Naive thymus-derived CD4-positive, alpha-beta T cell (primary cell): ENCODE measurements around the gene CTNNA3. TPM values are rescaled to one million over a fixed set of nuclear protein-coding genes. Genes with fewer than 3 reads are reported as not detected.

Experiments
- ATAC-seq: fragments of 150-1000 bp; cut with Tn5 transposase; 2 replicates; pipeline ENCODE4 v1.10.0; 2021; ENCODE audit warnings: mild to moderate bottlenecking, moderate library complexity
- CTCF ChIA-PET: fragments of 350-600 bp; sonication (Branson Sonifier 250); formaldehyde crosslinking; loops from one replicate; lab custom pipeline; 2021; ENCODE audit warnings: antibody characterized with exemption; lab: Charles Lee
- POLR2A ChIA-PET: fragments of 350-600 bp; sonication (Branson Sonifier 250); formaldehyde crosslinking; loops from one replicate; lab custom pipeline; 2021; ENCODE audit warnings: antibody characterized with exemption, inconsistent platforms; lab: Charles Lee
- DNase-seq, 9 donors: peaks; one replicate each; pipeline versions ENCODE4 v3.0.0 to v3.0.0-alpha.2; 2020 to 2022; ENCODE audit warnings: mixed read lengths in 1 of 9
- H3K27ac ChIP-seq: one replicate; pipeline ENCODE4 v1.7.0; 2013; ENCODE audit warnings: mild to moderate bottlenecking, low read depth, low read length, moderate library complexity
- H3K27me3 ChIP-seq, 2 donors: one replicate each; pipeline ENCODE4 v1.7.0; 2013; ENCODE audit warnings: low read length in 2 of 2, mild to moderate bottlenecking in 2 of 2, moderate library complexity in 2 of 2; ENCODE audit not compliant: control insufficient read depth in 2 of 2, insufficient read depth in 2 of 2
- H3K36me3 ChIP-seq, 3 experiments: 1 replicate in 2 of 3; 2 replicates in 1 of 3; pipeline ENCODE4 v1.7.0; 2013; ENCODE audit warnings: low read length in 3 of 3, mild to moderate bottlenecking in 3 of 3, moderate library complexity in 1 of 3; ENCODE audit not compliant: insufficient read depth in 3 of 3, control insufficient read depth in 2 of 3
- H3K4me1 ChIP-seq, 2 donors: one replicate each; pipeline ENCODE4 v1.7.0; 2013; ENCODE audit warnings: low read length in 2 of 2, mild to moderate bottlenecking in 2 of 2, moderate library complexity in 1 of 2; ENCODE audit not compliant: control insufficient read depth in 2 of 2, insufficient read depth in 2 of 2
- H3K4me3 ChIP-seq: 2 replicates; pipeline ENCODE4 v1.7.0; 2013; ENCODE audit warnings: mild to moderate bottlenecking, low read length
- H3K9me3 ChIP-seq, 3 experiments: 1 replicate in 2 of 3; 2 replicates in 1 of 3; pipeline ENCODE4 v1.7.0; 2013; ENCODE audit warnings: low read length in 3 of 3; ENCODE audit not compliant: control insufficient read depth in 2 of 3
- H3K27ac Mint-ChIP-seq, 9 donors: one replicate each; pipeline ENCODE4 v1.8.0; 2020 to 2022; ENCODE audit warnings: mixed read lengths in 9 of 9, mild to moderate bottlenecking in 8 of 9, moderate library complexity in 5 of 9, inconsistent platforms in 2 of 9
- H3K27me3 Mint-ChIP-seq, 5 donors: one replicate each; pipeline ENCODE4 v1.8.0; 2021 to 2022; ENCODE audit warnings: mixed read lengths in 5 of 5, mild to moderate bottlenecking in 1 of 5
- H3K36me3 Mint-ChIP-seq, 5 donors: one replicate each; pipeline ENCODE4 v1.8.0; 2020 to 2022; ENCODE audit warnings: mixed read lengths in 5 of 5, mild to moderate bottlenecking in 3 of 5, inconsistent platforms in 1 of 5
- H3K4me1 Mint-ChIP-seq, 7 donors: one replicate each; pipeline ENCODE4 v1.8.0; 2020 to 2022; ENCODE audit warnings: mixed read lengths in 7 of 7, mild to moderate bottlenecking in 3 of 7, inconsistent platforms in 1 of 7
- H3K4me3 Mint-ChIP-seq, 10 donors: one replicate each; pipeline ENCODE4 v1.8.0; 2020 to 2022; ENCODE audit warnings: mild to moderate bottlenecking in 10 of 10, mixed read lengths in 10 of 10, moderate library complexity in 6 of 10, inconsistent platforms in 2 of 10
- H3K9me3 Mint-ChIP-seq, 11 donors: one replicate each; pipeline ENCODE4 v1.8.0; 2020 to 2022; ENCODE audit warnings: mixed read lengths in 11 of 11, mild to moderate bottlenecking in 4 of 11, inconsistent platforms in 1 of 11, moderate library complexity in 1 of 11
- intact Hi-C, 2 donors: fragments of 100-400 bp; cut with micrococcal nuclease; formaldehyde crosslinking; loops; one replicate each; pipeline ENCODE4 v1.15.1; 2023
- polyA plus RNA-seq, 2 donors: library from polyadenylated mRNA; unstranded; fragments of 300-500 nt; fragmentation: Illumina TruSeq; gene quantifications; one replicate each; pipeline ENCODE4 v1.2.3, GENCODE V29; 2021
- total RNA-seq, 6 experiments: library from RNA in 5 of 6; stranded (reverse) in 5 of 6; gene quantifications; 1 replicate in 5 of 6; 2 replicates in 1 of 6; pipeline ENCODE4 v1.2.3 and lab custom pipeline; 2021 to 2026

Gene CTNNA3
- total and polyA plus RNA-seq, 7 experiments from 2014 or later = 0.43 to 0.84 (median 0.71) TPM; not detected in 2

DNA sequence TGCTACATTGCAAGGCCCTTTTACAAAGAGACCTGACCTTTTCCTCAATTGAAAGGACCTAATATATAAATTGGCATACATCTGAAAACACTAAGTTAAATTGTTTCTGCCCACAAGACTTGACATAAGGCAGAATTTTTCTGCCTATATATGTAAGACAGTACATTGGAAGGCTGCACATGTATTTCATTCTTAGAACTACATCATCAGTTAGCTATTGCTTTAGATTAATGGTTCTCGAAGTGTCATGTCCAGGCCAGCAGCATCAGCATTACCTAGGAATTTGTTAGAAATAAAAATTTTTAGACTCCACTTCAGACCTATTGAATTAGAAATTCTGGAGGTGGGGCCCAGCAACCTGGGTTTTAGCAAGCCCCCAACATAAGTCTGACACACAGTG, 396.2 kb downstream of the CTNNA3 start:
- peaks cover 0 to 29% (median 5%) of the 10 kb centered on the region in 11 donors for H3K9me3 Mint-ChIP-seq
- ChIA-PET POLR2A (no interaction called here), CTCF (no interaction called here)
- Histone ChIP-seq H3K27ac (no peak overlapping the region), H3K9me3 (no peaks in the 10 kb centered on the region), H3K27me3 (no peaks in the 10 kb centered on the region), H3K4me3 (no peak overlapping the region), H3K36me3 (no peaks in the 10 kb centered on the region), H3K4me1 (no peaks in the 10 kb centered on the region)
- H3K4me3 Mint-ChIP-seq = no peak overlapping the region
- H3K4me1 Mint-ChIP-seq = no peaks in the 10 kb centered on the region
- H3K27ac Mint-ChIP-seq = no peak overlapping the region
- intact Hi-C loops = loop anchor here in 1 of 2 donors (10.0 kb wide), 2 partner anchors 225 to 485 kb away; no protein-coding TSS in a partner anchor
- no peaks in the 10 kb centered on the region for H3K36me3 Mint-ChIP-seq
- H3K27me3 Mint-ChIP-seq = peaks cover 0 to 4% (median 0%) of the 10 kb centered on the region in 5 donors
- ATAC-seq (no peak), DNase-seq (no peak)

- peaks cover 0 to 4% (median 0%) of the 10 kb centered on the region in 5 donors for H3K27me3 Mint-ChIP-seq
- Histone ChIP-seq H3K4me3 (no peak overlapping the region), H3K27me3 (no peaks in the 10 kb centered on the region), H3K9me3 (no peaks in the 10 kb centered on the region), H3K36me3 (no peaks in the 10 kb centered on the region), H3K4me1 (no peaks in the 10 kb centered on the region), H3K27ac (no peak overlapping the region)
- ChIA-PET POLR2A (no interaction called here), CTCF (no interaction called here)
- no peak overlapping the region for H3K4me3 Mint-ChIP-seq
- H3K27ac Mint-ChIP-seq = no peak overlapping the region
- intact Hi-C loops = no loop called here
- H3K9me3 Mint-ChIP-seq = peaks cover 0 to 29% (median 4%) of the 10 kb centered on the region in 11 donors
- H3K36me3 Mint-ChIP-seq = no peaks in the 10 kb centered on the region
- H3K4me1 Mint-ChIP-seq = no peaks in the 10 kb centered on the region
- ATAC-seq = no peak
- no peak for DNase-seq
Observed at GRCh38 chr10:67297637-67298181, 398.3 kb downstream of the CTNNA3 start.

DNA sequence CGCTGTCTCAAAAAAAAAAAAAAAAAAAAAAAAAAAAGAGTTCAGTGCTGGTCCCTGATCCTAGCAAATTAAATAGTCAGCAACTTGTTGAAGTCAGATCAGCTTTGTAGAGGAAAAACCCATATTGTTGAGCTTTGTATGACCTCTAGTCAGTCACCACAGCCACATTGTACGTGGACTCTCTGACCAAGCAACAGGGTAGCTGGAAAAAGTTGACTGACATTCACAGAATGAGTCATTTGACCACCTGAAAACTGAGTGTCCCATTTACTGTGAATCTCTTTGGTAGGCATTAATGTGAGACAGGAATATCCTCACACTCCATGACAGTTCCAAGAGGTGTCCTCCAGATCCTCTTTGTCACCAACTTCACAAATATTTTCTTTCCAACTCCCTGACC, 399.1 kb downstream of the CTNNA3 start:
- Mint-ChIP-seq H3K27me3 (peaks cover 0 to 4% (median 0%) of the 10 kb centered on the region in 5 donors), H3K4me3 (no peak overlapping the region), H3K9me3 (peaks cover 0 to 29% (median 4%) of the 10 kb centered on the region in 11 donors), H3K27ac (no peak overlapping the region), H3K4me1 (no peaks in the 10 kb centered on the region), H3K36me3 (no peaks in the 10 kb centered on the region)
- DNase-seq = no peak
- Histone ChIP-seq H3K9me3 (no peaks in the 10 kb centered on the region), H3K36me3 (no peaks in the 10 kb centered on the region), H3K27ac (no peak overlapping the region), H3K4me3 (no peak overlapping the region), H3K4me1 (no peaks in the 10 kb centered on the region), H3K27me3 (no peaks in the 10 kb centered on the region)
- intact Hi-C loops = no loop called here
- POLR2A ChIA-PET = no interaction called here
- CTCF ChIA-PET = no interaction called here
- ATAC-seq = no peak

- Histone ChIP-seq H3K27ac (no peak overlapping the region), H3K27me3 (no peaks in the 10 kb centered on the region), H3K9me3 (no peaks in the 10 kb centered on the region), H3K4me1 (no peaks in the 10 kb centered on the region), H3K36me3 (no peaks in the 10 kb centered on the region), H3K4me3 (no peak overlapping the region)
- peaks cover 0 to 4% (median 0%) of the 10 kb centered on the region in 5 donors for H3K27me3 Mint-ChIP-seq
- ATAC-seq (no peak), DNase-seq (no peak)
- ChIA-PET CTCF (no interaction called here), POLR2A (no interaction called here)
- H3K27ac Mint-ChIP-seq = no peak overlapping the region
- intact Hi-C loops = no loop called here
- H3K4me3 Mint-ChIP-seq = no peak overlapping the region
- no peaks in the 10 kb centered on the region for H3K36me3 Mint-ChIP-seq
- no peaks in the 10 kb centered on the region for H3K9me3 Mint-ChIP-seq
- H3K4me1 Mint-ChIP-seq = no peaks in the 10 kb centered on the region
Observed at GRCh38 chr10:67288688-67289410, 407.1 kb downstream of the CTNNA3 start.

DNA sequence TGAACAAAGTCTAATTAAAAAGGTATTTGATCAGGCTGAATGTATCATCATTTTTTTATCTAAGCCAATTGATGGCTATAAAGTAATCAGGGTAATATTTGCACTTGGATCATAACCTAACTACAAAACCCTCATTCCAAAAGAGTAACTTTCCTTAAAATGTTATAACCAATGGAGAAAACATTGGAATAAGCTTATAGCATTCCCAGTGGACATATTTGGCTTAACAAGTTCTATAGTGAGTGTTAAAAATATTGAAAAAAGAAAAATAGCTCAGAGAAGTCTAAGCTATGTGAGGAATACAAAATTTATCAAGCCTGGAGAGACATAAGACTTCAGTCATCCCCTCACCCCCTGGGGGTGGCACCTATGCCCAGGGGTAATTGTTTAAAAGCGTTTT, 411.4 kb downstream of the CTNNA3 start:
- DNase-seq = no peak
- Mint-ChIP-seq H3K4me1 (no peaks in the 10 kb centered on the region), H3K9me3 (peaks cover 0 to 2% (median 0%) of the 10 kb centered on the region in 11 donors), H3K27me3 (peaks cover 0 to 5% (median 0%) of the 10 kb centered on the region in 5 donors), H3K27ac (no peak overlapping the region), H3K4me3 (no peak overlapping the region), H3K36me3 (no peaks in the 10 kb centered on the region)
- no peaks in the 10 kb centered on the region for H3K4me1 ChIP-seq
- ATAC-seq = no peak
- no peaks in the 10 kb centered on the region for H3K27me3 ChIP-seq
- intact Hi-C loops = no loop called here
- no peak overlapping the region for H3K4me3 ChIP-seq
- no peak overlapping the region for H3K27ac ChIP-seq
- H3K9me3 ChIP-seq = no peaks in the 10 kb centered on the region
- CTCF ChIA-PET = interaction anchor here (0.6 kb wide), 1 partner anchor 151 kb away, joined by 3 read pairs; no protein-coding TSS in a partner anchor
- H3K36me3 ChIP-seq = no peaks in the 10 kb centered on the region
- POLR2A ChIA-PET = no interaction called here

DNA sequence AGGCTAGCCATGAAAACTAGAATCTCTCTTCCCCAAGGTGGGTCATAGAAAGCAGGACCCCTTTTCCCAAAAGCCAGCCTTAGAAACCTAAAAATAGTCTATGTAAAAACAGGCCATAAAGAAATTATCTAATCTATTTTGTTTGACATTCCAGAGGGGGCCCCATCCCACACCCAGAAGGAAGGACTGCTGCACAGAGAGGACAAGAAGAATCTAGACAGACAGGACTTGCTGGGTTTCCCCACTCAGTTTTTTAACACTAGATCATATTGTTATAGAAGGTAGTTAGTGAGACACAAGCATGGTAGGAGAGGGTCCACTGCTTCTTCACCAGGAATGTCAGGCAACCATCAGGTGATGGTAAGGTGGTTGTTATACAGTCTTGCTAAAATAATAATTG, 413.1 kb downstream of the CTNNA3 start:
- Histone ChIP-seq H3K4me3 (no peak overlapping the region), H3K27ac (no peak overlapping the region), H3K9me3 (no peaks in the 10 kb centered on the region), H3K27me3 (no peaks in the 10 kb centered on the region), H3K4me1 (no peaks in the 10 kb centered on the region), H3K36me3 (no peaks in the 10 kb centered on the region)
- Mint-ChIP-seq H3K27ac (no peak overlapping the region), H3K36me3 (no peaks in the 10 kb centered on the region), H3K27me3 (peaks cover 0 to 5% (median 0%) of the 10 kb centered on the region in 5 donors), H3K4me3 (no peak overlapping the region), H3K9me3 (peaks cover 0 to 2% (median 0%) of the 10 kb centered on the region in 11 donors), H3K4me1 (no peaks in the 10 kb centered on the region)
- intact Hi-C loops = no loop called here
- ATAC-seq = no peak
- ChIA-PET POLR2A (no interaction called here), CTCF (no interaction called here)
- DNase-seq = no peak

GRCh38 chr10:67280405-67280804, 415.6 kb downstream of the CTNNA3 start:
- ChIA-PET CTCF (no interaction called here), POLR2A (no interaction called here)
- no peak for DNase-seq
- Histone ChIP-seq H3K4me1 (no peaks in the 10 kb centered on the region), H3K27me3 (no peaks in the 10 kb centered on the region), H3K9me3 (no peaks in the 10 kb centered on the region), H3K27ac (no peak overlapping the region), H3K36me3 (no peaks in the 10 kb centered on the region), H3K4me3 (no peak overlapping the region)
- Mint-ChIP-seq H3K9me3 (peaks cover 0 to 4% (median 0%) of the 10 kb centered on the region in 11 donors), H3K36me3 (no peaks in the 10 kb centered on the region), H3K27ac (no peak overlapping the region), H3K27me3 (peaks cover 0 to 5% (median 0%) of the 10 kb centered on the region in 5 donors), H3K4me1 (no peaks in the 10 kb centered on the region), H3K4me3 (no peak overlapping the region)
- intact Hi-C loops = no loop called here
- ATAC-seq = no peak
